Endothelial cell of umbilical vein (primary cell): ENCODE data around the gene MKLN1. TPM values are rescaled to one million over a fixed set of nuclear protein-coding genes. Genes with fewer than 3 reads are reported as not detected.

Experiments used
- BruUV-seq: library from RNA; stranded (reverse); fragments of 400-500 nt; replicated peaks from 2 replicates; lab custom pipeline; 2021; lab: Mats Ljungman, UMichigan
- CTCF ChIA-PET: fragments of 300-600, 350-600 bp; sonication (Branson Sonifier 250); formaldehyde crosslinking; loops from one replicate; lab custom pipeline; 2021; ENCODE audit warnings: antibody characterized with exemption, inconsistent platforms; lab: Charles Lee
- POLR2A ChIA-PET: fragments of 300-600, 350-600 bp; sonication (Branson Sonifier 250); formaldehyde crosslinking; loops from one replicate; lab custom pipeline; 2021; ENCODE audit warnings: antibody characterized with exemption, inconsistent platforms; lab: Charles Lee
- DNase-seq: peaks from one replicate; pipeline ENCODE4 v3.0.0-alpha.2; 2011; ENCODE audit warnings: low read depth, low spot score
- FAIRE-seq: peaks from 2 replicates; lab custom pipeline; 2011; peaks lifted over from hg19 to GRCh38; lab: Jason Lieb, UNC
- H2AFZ ChIP-seq: 2 replicates; pipeline ENCODE4 v1.6.0; 2012; ENCODE audit warnings: low read depth, low read length, control low read depth, inconsistent platforms
- H3K27ac ChIP-seq: 2 replicates; pipeline ENCODE4 v1.5.1; 2011; ENCODE audit warnings: low read depth, mild to moderate bottlenecking, control low read depth, low read length, moderate library complexity; ENCODE audit not compliant: insufficient read depth
- H3K27me3 ChIP-seq, 2 experiments: 2 replicates each; pipeline versions ENCODE4 v1.6.0 to v1.6.1; 2011; ENCODE audit warnings: low read length in 2 of 2, mixed read lengths in 1 of 2; ENCODE audit not compliant: control insufficient read depth in 2 of 2, insufficient read depth in 2 of 2
- H3K36me3 ChIP-seq, 2 experiments: 2 replicates in 1 of 2; 3 replicates in 1 of 2; pipeline ENCODE4 v1.5.1; 2011; ENCODE audit warnings: low read length in 2 of 2, mild to moderate bottlenecking in 1 of 2, moderate library complexity in 1 of 2; ENCODE audit not compliant: control insufficient read depth in 2 of 2, insufficient read depth in 2 of 2; ENCODE audit errors: extremely low read depth in 1 of 2
- H3K4me1 ChIP-seq: 3 replicates; pipeline ENCODE4 v1.5.1; 2011; ENCODE audit warnings: mild to moderate bottlenecking, low read length; ENCODE audit not compliant: control insufficient read depth, insufficient read depth; ENCODE audit errors: extremely low read depth
- H3K4me2 ChIP-seq: 2 replicates; pipeline ENCODE4 v1.6.1; 2011; ENCODE audit warnings: low read length, control low read depth, mixed read lengths; ENCODE audit not compliant: insufficient read depth
- H3K4me3 ChIP-seq, 3 experiments: fragments of 200-600 bp in 1 of 3; sonication (generic), shearing (Covaris generic) in 1 of 3; replicated peaks in 1 of 3; 2 replicates each; pipeline ENCODE4 v1.5.1; 2011 to 2016; ENCODE audit warnings: control low read depth in 3 of 3, low read length in 3 of 3, mild to moderate bottlenecking in 2 of 3, inconsistent platforms in 1 of 3, low read depth in 1 of 3, moderate library complexity in 1 of 3; ENCODE audit not compliant: insufficient read depth in 1 of 3
- H3K79me2 ChIP-seq: 2 replicates; pipeline ENCODE4 v1.6.0; 2012; ENCODE audit warnings: low read length, inconsistent platforms; ENCODE audit not compliant: control insufficient read depth, insufficient read depth
- H3K9ac ChIP-seq: replicated peaks from 2 replicates; pipeline ENCODE3; 2011; ENCODE audit warnings: low read length, control low read depth; ENCODE audit not compliant: insufficient read depth; ENCODE audit errors: extremely low read depth
- H3K9me1 ChIP-seq: replicated peaks from 3 replicates; pipeline ENCODE4 v1.6.0; 2011; ENCODE audit warnings: mild to moderate bottlenecking, low read length; ENCODE audit not compliant: control insufficient read depth, insufficient read depth; ENCODE audit errors: extremely low read depth
- H3K9me3 ChIP-seq: replicated peaks from 2 replicates; pipeline ENCODE4 v1.5.1; 2012; ENCODE audit warnings: low read length, inconsistent platforms; ENCODE audit not compliant: control insufficient read depth, insufficient read depth
- H4K20me1 ChIP-seq: replicated peaks from 2 replicates; pipeline ENCODE3; 2011; ENCODE audit warnings: mild to moderate bottlenecking, low read length; ENCODE audit not compliant: control insufficient read depth, insufficient read depth; ENCODE audit errors: extremely low read depth
- CTCF ChIP-seq, 2 donors: IDR thresholded peaks; 1 replicate in 1 of 2; 2 replicates in 1 of 2; pipeline ENCODE4 v1.5.1; 2011; ENCODE audit warnings: low read length in 2 of 2, mild to moderate bottlenecking in 2 of 2, moderate library complexity in 2 of 2, control low read depth in 1 of 2, inconsistent platforms in 1 of 2, low read depth in 1 of 2; ENCODE audit not compliant: insufficient read depth in 1 of 2; ENCODE audit errors: extremely low read depth in 1 of 2
- EZH2 ChIP-seq: IDR thresholded peaks from 2 replicates; pipeline ENCODE4 v1.6.1; 2012; ENCODE audit warnings: borderline replicate concordance, low read depth, mild to moderate bottlenecking, moderate library complexity, low read length, inconsistent platforms; ENCODE audit not compliant: severe bottlenecking
- FOS ChIP-seq: IDR thresholded peaks from 2 replicates; pipeline ENCODE4 v1.6.1; 2011; ENCODE audit warnings: mild to moderate bottlenecking, low read length, moderate library complexity, borderline replicate concordance; ENCODE audit not compliant: insufficient read depth
- GATA2 ChIP-seq: IDR thresholded peaks from 2 replicates; pipeline ENCODE4 v1.7.0; 2011; ENCODE audit warnings: low read depth, mild to moderate bottlenecking, moderate library complexity, mixed read lengths, low read length; ENCODE audit not compliant: insufficient read length, insufficient read depth
- JUN ChIP-seq: IDR thresholded peaks from 2 replicates; pipeline ENCODE4 v1.6.1; 2011; ENCODE audit warnings: borderline replicate concordance, low read depth; ENCODE audit not compliant: insufficient read length, insufficient read depth
- MAX ChIP-seq: IDR thresholded peaks from 2 replicates; pipeline ENCODE4 v1.6.1; 2011; ENCODE audit not compliant: insufficient read depth, insufficient read length
- MYC ChIP-seq: IDR thresholded peaks from one replicate; pipeline ENCODE4 v1.6.1; 2011; ENCODE audit warnings: mild to moderate bottlenecking, low read depth, low read length
- POLR2A ChIP-seq: IDR thresholded peaks from 2 replicates; pipeline ENCODE4 v1.6.1; 2012; ENCODE audit warnings: low read depth, mild to moderate bottlenecking, control low read depth, low read length
- POLR2AphosphoS5 ChIP-seq: IDR thresholded peaks from 2 replicates; pipeline ENCODE4 v1.6.1; 2012; ENCODE audit warnings: low read depth, mild to moderate bottlenecking, control low read depth, low read length, moderate library complexity; ENCODE audit not compliant: insufficient read depth
- dilution Hi-C: fragments of 300-500 bp; cut with MboI; formaldehyde crosslinking; loops from one replicate; pipeline ENCODE4 v1.15.0; 2019; ENCODE audit warnings: low sequenced_read_pairs; ENCODE audit not compliant: extremely low pct_ligation_motif_present
- intact Hi-C: fragments of 100-400 bp; cut with micrococcal nuclease; formaldehyde crosslinking; loops from one replicate; pipeline ENCODE4 v1.10.0; 2022
- polyA plus RNA-seq, 4 experiments: library from polyadenylated mRNA; depleted of rRNA in 3 of 4; stranded (reverse) in 3 of 4; unstranded in 1 of 4; fragments of >200 nt; gene quantifications; 2 replicates each; pipeline versions ENCODE4 v1.2.1 to v1.2.3, GENCODE V29; 2011 to 2012; ENCODE audit warnings: missing spikeins in 1 of 4
- total RNA-seq: library from RNA; stranded (reverse); gene quantifications from 2 replicates; pipeline ENCODE4 v1.2.3, GENCODE V29; 2021

Gene MKLN1
- total and polyA plus RNA-seq, 2 donors (not counting 3 experiments of a cell fraction or from before 2014, with no cell fraction given): 12.2 to 32.1 TPM

DNA sequence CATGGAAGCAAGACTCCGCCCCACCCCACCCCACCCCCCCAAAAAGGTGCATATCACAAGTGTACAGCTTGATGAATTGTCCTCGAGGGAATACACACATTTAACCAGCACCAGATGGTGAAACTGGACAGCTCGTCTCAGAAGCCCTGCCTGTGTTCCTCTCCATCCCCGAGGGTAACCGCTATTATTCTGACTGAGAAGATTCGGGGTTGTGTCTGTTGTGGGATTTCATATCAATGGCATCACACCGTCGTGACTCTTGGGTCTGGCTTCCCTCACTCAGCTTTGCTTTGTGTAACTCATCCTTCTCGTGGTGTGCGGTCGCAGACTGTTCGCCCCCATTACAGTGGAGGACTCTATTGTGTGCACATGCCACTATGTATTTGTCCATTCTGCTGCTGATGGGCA is 209.9 kb downstream of the MKLN1 start:
- Histone ChIP-seq H3K9ac (no peak overlapping the region), H3K27me3 (no peaks in the 10 kb centered on the region), H4K20me1 (no peaks in the 10 kb centered on the region), H3K36me3 (no peaks in the 10 kb centered on the region), H3K27ac (no peak overlapping the region), H3K4me1 (peaks cover 46% of the 10 kb centered on the region), H3K4me2 (no peak overlapping the region), H3K9me3 (no peaks in the 10 kb centered on the region), H3K79me2 (peaks cover 86% of the 10 kb centered on the region), H2AFZ (no peak overlapping the region), H3K4me3 (no peak overlapping the region), H3K9me1 (no peaks in the 10 kb centered on the region)
- dilution Hi-C loops (no loop called here), intact Hi-C loops (no loop called here)
- no peak for FAIRE-seq
- ChIA-PET CTCF (interaction anchor here (0.6 to 1.3 kb wide), 2 partner anchors 16 to 59 kb away, joined by 3 to 4 read pairs; no protein-coding TSS in a partner anchor), POLR2A (no interaction called here)
- DNase-seq: no peak
- no TSS peak for BruUV-seq
- TF ChIP-seq CTCF (IDR thresholded peaks at IDR 0.05; ENCODE audit: extremely low read depth in 1 of 2, insufficient read depth in 1 of 2, low read depth in 1 of 2, low read length in 2 of 2) (no peak), FOS (no peak), POLR2AphosphoS5 (no peak), POLR2A (no peak), GATA2 (no peak), JUN (no peak), EZH2 (no peak), MAX (no peak), MYC (no peak)
